Ovary (tissue), 9 donors: ENCODE data around the gene PRR14. TPM values are rescaled to one million over a fixed set of nuclear protein-coding genes. Genes with fewer than 3 reads are reported as not detected.

Source experiments
- DNase-seq, 5 donors: peaks; one replicate each; pipeline ENCODE4 v3.0.0-alpha.2; 2019 to 2020
- H3K27ac ChIP-seq, 2 donors: fragments of 200-600 bp; one replicate each; pipeline versions ENCODE4 v1.5.1 to v1.8.0; 2019 to 2022
- H3K27me3 ChIP-seq: fragments of 200-600 bp; one replicate; pipeline ENCODE4 v1.8.0; 2022
- H3K36me3 ChIP-seq: fragments of 200-600 bp; sonication (generic); one replicate; pipeline ENCODE4 v1.5.1; 2019
- H3K4me1 ChIP-seq: one replicate; pipeline ENCODE4 v1.8.1; 2013; ENCODE audit warnings: mild to moderate bottlenecking, moderate library complexity; ENCODE audit not compliant: insufficient read depth
- H3K4me3 ChIP-seq: fragments of 200-600 bp; sonication (generic); one replicate; pipeline ENCODE4 v1.5.1; 2017
- H3K9me3 ChIP-seq, 2 donors: fragments of 200-600 bp in 1 of 2; sonication (generic) in 1 of 2; one replicate each; pipeline versions ENCODE4 v1.5.1 to v1.8.1; 2013 to 2019; ENCODE audit warnings: mild to moderate bottlenecking in 1 of 2, moderate library complexity in 1 of 2
- EP300 ChIP-seq: sonication (generic); formaldehyde crosslinking; IDR thresholded peaks from one replicate; pipeline ENCODE4 v1.6.1; 2017; ENCODE audit warnings: antibody characterized with exemption
- POLR2A ChIP-seq: fragments of 450-650 bp; IDR thresholded peaks from one replicate; pipeline ENCODE4 v1.6.1; 2017; ENCODE audit warnings: antibody characterized with exemption, mild to moderate bottlenecking, moderate library complexity
- WGBS, 3 donors: extraction: QIAGEN DNeasy Blood & Tissue Kit in 1 of 3; methylation state at CpG; one replicate each; pipeline versions ENCODE4 v1.1.5 to v1.1.7; 2013 to 2017; 5-methylcytosine and 5-hydroxymethylcytosine counted together
- intact Hi-C, 4 donors: fragments of 100-400 bp; cut with DNase I; formaldehyde crosslinking; loops; one replicate each; pipeline versions ENCODE4 v1.11.0 to v1.15.1; 2022 to 2023
- polyA plus RNA-seq, 2 donors: library from polyadenylated mRNA; stranded (reverse); fragments of 200-250 nt in 1 of 2; fragments of 350-450 nt in 1 of 2; fragmentation: Illumina TruSeq in 1 of 2; extraction: RNeasy Lipid Tissue Mini Kit (QIAGEN cat#74804) in 1 of 2; gene quantifications; one replicate each; pipeline ENCODE4 v1.2.3, GENCODE V29; 2013 to 2014
- total RNA-seq, 7 donors: library from RNA; depleted of rRNA in 2 of 7; stranded (reverse); fragments of >200 nt in 2 of 7; fragmentation: NEBNext Ultra II Directional in 3 of 7; extraction: Animal tissue kit (Norgen Biotek cat#: 25700) in 3 of 7; gene quantifications; one replicate each; pipeline versions ENCODE4 v1.1.0 to v1.2.4, GENCODE V29; 2016 to 2023
- TF ChIP-seq, protein P1 (sequence below), 3 donors: fragments of 450-650 bp in 2 of 3; fragments of 200-600 bp in 1 of 3; IDR thresholded peaks; one replicate each; pipeline versions ENCODE4 v1.5.1 to v1.8.0; 2016 to 2022; ENCODE audit warnings: antibody characterized with exemption in 3 of 3, mild to moderate bottlenecking in 1 of 3
- donor health status: DM: no; HTN: no; CAD: no; lungs with moderate emphysema.
- donor health status: DM: no; HTN: no; CAD: no.
- donor health status: Bipolar disorder and iron deficiency.
- donor health status: DM: yes; HTN: yes; CAD: no.
- donor health status: DM: no; HTN: no; CAD: no.
- donor health status: DM: yes; HTN: yes; CAD: no.

The PRR14 gene
- total and polyA plus RNA-seq, 9 donors = 20.6 to 76.2 (median 50.3) TPM

- H3K27ac ChIP-seq = peak overlapping the region; percentile 60 to 83
- H3K4me1 ChIP-seq = peaks cover 6% of the 10 kb centered on the region
- DNase-seq = no peak
- no peaks in the 10 kb centered on the region for H3K36me3 ChIP-seq
- 18 to 32% (median 24%) methylated on average over 21 to 22 of the region's 22 CpGs for WGBS, 3 donors
- peak overlapping the region; percentile 49 for H3K4me3 ChIP-seq
- no peaks in the 10 kb centered on the region for H3K27me3 ChIP-seq
- TF ChIP-seq EP300 (no peak), POLR2A (peak; percentile 33)
- intact Hi-C loops = loop anchor here in 2 of 4 donors (10.0 kb wide), 2 partner anchors 65 to 275 kb away; partner anchors contain the start of genes ZNF785 (in 2 of the 2), MYL11 (in 1 of the 2) and TBC1D10B (in 1 of the 2)
- H3K9me3 ChIP-seq = no peaks in the 10 kb centered on the region
These were observed 913 bp upstream of the PRR14 start for GRCh38 chr16:30649725-30650368.

DNA sequence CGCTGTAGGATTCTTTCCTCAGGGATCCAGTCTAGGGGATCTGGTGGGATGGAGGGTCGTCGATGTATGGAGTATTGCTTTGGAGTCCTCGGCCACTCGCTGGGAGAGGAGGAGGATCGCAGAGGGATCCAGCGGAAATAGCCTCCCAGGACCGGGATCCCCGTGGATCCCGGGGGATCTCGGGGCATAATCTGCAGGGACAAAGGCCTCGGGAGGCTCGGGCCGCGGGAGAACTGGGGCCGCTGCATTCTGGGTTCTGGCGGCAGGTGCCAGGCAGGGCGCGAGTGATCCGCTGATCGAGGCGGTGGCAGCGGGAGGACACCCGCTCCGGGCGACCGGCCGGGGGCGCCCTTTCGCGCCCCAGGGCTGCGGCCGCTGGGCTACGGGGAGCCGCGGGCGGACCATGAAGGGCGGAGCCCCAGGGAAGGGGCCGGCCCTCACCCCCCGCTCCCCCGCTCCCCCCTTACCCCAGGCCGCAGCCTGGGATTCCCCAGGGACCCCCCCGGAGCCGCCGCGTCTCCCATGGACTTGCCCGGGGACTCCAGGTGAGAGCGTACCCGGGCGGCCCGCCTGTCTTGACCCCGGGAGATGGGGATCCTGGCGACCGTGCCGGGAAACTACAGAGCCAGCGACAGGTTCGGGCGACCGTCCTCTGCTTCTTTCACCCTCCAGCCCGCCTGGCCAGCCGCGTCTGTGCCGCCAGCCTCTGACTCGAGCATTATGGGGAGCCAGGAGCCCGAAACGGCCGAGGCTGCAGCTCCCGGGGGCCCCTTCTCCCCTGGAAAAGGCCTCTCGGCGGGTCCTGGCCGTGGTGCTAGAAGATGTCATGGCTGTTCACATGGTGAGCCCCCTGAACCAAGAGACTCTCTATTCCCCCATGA, 604 bp downstream of the PRR14 start:
- peak; percentile 60 to 79 (median 72) for DNase-seq
- TF ChIP-seq EP300 (no peak), POLR2A (peak; percentile 6)
- TF ChIP-seq, protein P1, sequence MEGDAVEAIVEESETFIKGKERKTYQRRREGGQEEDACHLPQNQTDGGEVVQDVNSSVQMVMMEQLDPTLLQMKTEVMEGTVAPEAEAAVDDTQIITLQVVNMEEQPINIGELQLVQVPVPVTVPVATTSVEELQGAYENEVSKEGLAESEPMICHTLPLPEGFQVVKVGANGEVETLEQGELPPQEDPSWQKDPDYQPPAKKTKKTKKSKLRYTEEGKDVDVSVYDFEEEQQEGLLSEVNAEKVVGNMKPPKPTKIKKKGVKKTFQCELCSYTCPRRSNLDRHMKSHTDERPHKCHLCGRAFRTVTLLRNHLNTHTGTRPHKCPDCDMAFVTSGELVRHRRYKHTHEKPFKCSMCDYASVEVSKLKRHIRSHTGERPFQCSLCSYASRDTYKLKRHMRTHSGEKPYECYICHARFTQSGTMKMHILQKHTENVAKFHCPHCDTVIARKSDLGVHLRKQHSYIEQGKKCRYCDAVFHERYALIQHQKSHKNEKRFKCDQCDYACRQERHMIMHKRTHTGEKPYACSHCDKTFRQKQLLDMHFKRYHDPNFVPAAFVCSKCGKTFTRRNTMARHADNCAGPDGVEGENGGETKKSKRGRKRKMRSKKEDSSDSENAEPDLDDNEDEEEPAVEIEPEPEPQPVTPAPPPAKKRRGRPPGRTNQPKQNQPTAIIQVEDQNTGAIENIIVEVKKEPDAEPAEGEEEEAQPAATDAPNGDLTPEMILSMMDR (IDR thresholded peaks at IDR 0.05) = peak in 2 of 3 donors; percentile 25 to 51
- no peaks in the 10 kb centered on the region for H3K36me3 ChIP-seq
- peak overlapping the region; percentile 76 to 83 for H3K27ac ChIP-seq
- H3K27me3 ChIP-seq = no peaks in the 10 kb centered on the region
- no peaks in the 10 kb centered on the region for H3K9me3 ChIP-seq
- peak overlapping the region; percentile 62 for H3K4me3 ChIP-seq
- WGBS, 3 donors = 0 to 1% (median 1%) methylated on average over 39 to 71 of the region's 71 CpGs
- intact Hi-C loops = loop anchor here in 1 of 4 donors (10.0 kb wide), 2 partner anchors 67 to 277 kb away; partner anchors contain the start of genes MYL11, TBC1D10B and ZNF785
- H3K4me1 ChIP-seq = peaks cover 6% of the 10 kb centered on the region

GRCh38 chr16:30652005-30652296, 1.2 kb downstream of the PRR14 start:
- intact Hi-C loops = loop anchor here in 1 of 4 donors (10.0 kb wide), 2 partner anchors 67 to 277 kb away; partner anchors contain the start of genes MYL11, TBC1D10B and ZNF785
- WGBS, 3 donors = 10 to 13% (median 12%) methylated on average over 2 of the region's 2 CpGs

DNA sequence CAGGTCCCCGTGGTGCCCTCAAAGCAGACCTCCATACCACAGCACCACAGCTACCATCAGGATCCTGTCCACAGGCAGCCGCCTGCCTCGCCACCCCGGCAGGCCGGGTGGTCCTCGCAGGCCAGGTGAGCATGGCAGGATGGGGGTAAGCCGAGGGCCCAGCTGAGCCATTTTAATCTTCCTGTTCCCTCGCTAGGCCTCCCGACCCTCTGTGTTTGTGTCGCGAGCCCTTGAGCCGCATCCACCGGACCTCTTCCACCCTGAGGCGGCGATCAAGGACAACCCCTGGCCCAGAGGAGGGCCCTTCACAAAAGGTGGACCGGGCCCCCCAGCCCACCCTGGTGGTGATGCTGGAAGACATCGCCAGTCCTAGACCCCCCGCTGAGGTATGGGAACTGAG, 2.0 kb downstream of the PRR14 start:
- no peaks in the 10 kb centered on the region for H3K27me3 ChIP-seq
- WGBS, 3 donors = 87 to 89% (median 88%) methylated on average over 18 of the region's 18 CpGs

More at GRCh38 chr16:30652005-30652296, 1.2 kb downstream of the PRR14 start:
- Histone ChIP-seq H3K36me3 (no peaks in the 10 kb centered on the region), H3K4me1 (peaks cover 6% of the 10 kb centered on the region), H3K9me3 (no peaks in the 10 kb centered on the region), H3K4me3 (peak overlapping the region; percentile 62), H3K27me3 (no peaks in the 10 kb centered on the region), H3K27ac (peak overlapping the region; percentile 76 to 83)
- TF ChIP-seq, protein P1 (IDR thresholded peaks at IDR 0.05) = no peak
- TF ChIP-seq POLR2A (no peak), EP300 (no peak)
- no peak for DNase-seq

More for the DNA sequence above, 2.0 kb downstream of the PRR14 start:
- H3K9me3 ChIP-seq = no peaks in the 10 kb centered on the region
- H3K27ac ChIP-seq = no peak overlapping the region
- no peak overlapping the region for H3K4me3 ChIP-seq
- H3K36me3 ChIP-seq = no peaks in the 10 kb centered on the region
- no peak for TF ChIP-seq EP300
- no peak for TF ChIP-seq POLR2A
- TF ChIP-seq, protein P1 (IDR thresholded peaks at IDR 0.05) = no peak
- H3K4me1 ChIP-seq = peaks cover 6% of the 10 kb centered on the region
- intact Hi-C loops = loop anchor here in 1 of 4 donors (10.0 kb wide), 2 partner anchors 68 to 278 kb away; partner anchors contain the start of genes MYL11, TBC1D10B and ZNF785
- peak in 2 of 5 donors; percentile 40 to 43 for DNase-seq
